ENCODE results near the gene COPS2.

DNA sequence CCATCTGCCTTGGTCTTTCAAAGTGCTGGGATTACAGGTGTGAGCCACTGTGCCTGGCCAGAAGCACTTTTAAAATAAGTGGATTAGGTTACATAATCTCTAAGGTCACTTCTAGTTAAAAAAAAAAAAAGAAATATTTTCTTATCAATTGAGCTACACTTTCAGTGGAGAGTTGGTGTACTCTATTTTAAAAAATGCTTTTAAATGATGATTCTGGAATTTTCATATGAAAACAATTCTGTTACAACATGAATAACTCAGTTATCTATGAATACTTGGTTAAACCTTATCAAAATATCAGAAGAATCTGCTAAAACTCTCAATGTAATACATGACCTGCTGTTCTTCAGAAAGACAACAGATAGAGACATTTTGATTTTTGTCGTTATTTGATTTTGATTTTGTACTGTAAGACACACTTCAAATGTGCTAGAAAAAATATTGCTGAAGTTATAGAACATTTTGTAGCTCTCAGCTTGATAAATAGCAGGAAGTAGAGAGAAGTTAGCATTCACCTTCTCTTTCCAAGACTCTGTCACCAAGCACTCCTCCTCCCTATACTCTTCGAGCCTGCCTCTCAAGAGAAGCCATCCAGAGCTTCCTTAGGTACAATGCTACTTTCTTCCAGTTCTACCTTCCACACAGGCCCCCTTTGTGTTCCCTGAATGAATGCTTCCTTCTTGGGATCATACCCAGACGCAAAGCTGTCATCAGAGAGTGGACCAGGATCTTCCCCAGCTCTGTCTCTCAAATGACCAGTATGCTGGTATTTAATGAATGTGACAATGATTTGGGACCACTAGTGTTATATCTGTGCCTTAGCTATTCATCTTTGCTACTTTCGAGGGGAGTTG lies 61.9 kb downstream of the COPS2 start:
- TF ChIP-seq ZNF512 (CRISPR knock-in tag; IDR thresholded peaks at IDR 0.05) (no peak), GTF2F1 (IDR thresholded peaks at IDR 0.05; ENCODE audit: low read length) (no peak), CEBPB (IDR thresholded peaks at IDR 0.05; ENCODE audit: borderline replicate concordance, low read depth, low read length) (no peak), BRCA1 (CRISPR knock-in tag; IDR thresholded peaks at IDR 0.05) (no peak), DRAP1 (CRISPR knock-in tag; IDR thresholded peaks at IDR 0.05) (no peak)

Data from HepG2 (cell line).